Activated gamma-delta T cell (primary cell): ENCODE data around the gene FBXO30.

Experiments
- DNase-seq: peaks from one replicate; lab custom pipeline; 2025; lab: John Stamatoyannopoulos, UW

The FBXO30 gene

GRCh38 chr6:145749632-145750031 lies 65.0 kb downstream of the FBXO30 start:
- DNase-seq: no peak

- DNase-seq: no peak
These were observed 68.7 kb downstream of the FBXO30 start for GRCh38 chr6:145745861-145746260.

GRCh38 chr6:145744619-145745018 lies 70.0 kb downstream of the FBXO30 start:
- DNase-seq: no peak
